ENCODE results near the gene TBC1D7.
"Not testable (repeated sequence)": the region's sequence is repeated elsewhere in the genome, so short reads cannot be mapped to it uniquely, and the experiment has no call there.

The TBC1D7 gene

GRCh38 chr6:13339863-13340630 is 11.7 kb upstream of the TBC1D7 start:
- Histone ChIP-seq H3K9ac (ENCODE audit: low read depth, low read length) (no peak overlapping the region), H3K4me1 (ENCODE audit: control insufficient read depth, insufficient read depth, low read length) (peaks cover 5% of the 10 kb centered on the region; the same call in 1 of the 2 replicates), H3K36me3 (ENCODE audit: control insufficient read depth, insufficient read depth, low read length) (no peaks in the 10 kb centered on the region), H3K9me3 (ENCODE audit: control insufficient read depth, insufficient read depth, low read length) (no peaks in the 10 kb centered on the region), H3K27me3 (ENCODE audit: control insufficient read depth, insufficient read depth, low read length) (no peaks in the 10 kb centered on the region), H3K27ac (ENCODE audit: low read depth, low read length) (no peak overlapping the region), H3K4me3 (ENCODE audit: low read depth, low read length) (no peak overlapping the region)

GRCh38 chr6:13338038-13338437 is 9.7 kb upstream of the TBC1D7 start:
- Histone ChIP-seq H3K27ac (ENCODE audit: low read depth, low read length) (no peak overlapping the region), H3K9me3 (ENCODE audit: control insufficient read depth, insufficient read depth, low read length) (no peaks in the 10 kb centered on the region), H3K36me3 (ENCODE audit: control insufficient read depth, insufficient read depth, low read length) (no peaks in the 10 kb centered on the region), H3K4me1 (ENCODE audit: control insufficient read depth, insufficient read depth, low read length) (peaks cover 5% of the 10 kb centered on the region; the same call in 1 of the 2 replicates), H3K9ac (ENCODE audit: low read depth, low read length) (no peak overlapping the region), H3K4me3 (ENCODE audit: low read depth, low read length) (no peak overlapping the region), H3K27me3 (ENCODE audit: control insufficient read depth, insufficient read depth, low read length) (no peaks in the 10 kb centered on the region)

- no peaks in the 10 kb centered on the region for H3K27me3 ChIP-seq (ENCODE audit: control insufficient read depth, insufficient read depth, low read length)
- H3K4me3 ChIP-seq (ENCODE audit: low read depth, low read length) = no peak overlapping the region
- no peaks in the 10 kb centered on the region for H3K36me3 ChIP-seq (ENCODE audit: control insufficient read depth, insufficient read depth, low read length)
- H3K4me1 ChIP-seq (ENCODE audit: control insufficient read depth, insufficient read depth, low read length) = peaks cover 5% of the 10 kb centered on the region; the same call in 1 of the 2 replicates
- H3K9me3 ChIP-seq (ENCODE audit: control insufficient read depth, insufficient read depth, low read length) = no peaks in the 10 kb centered on the region
- H3K9ac ChIP-seq (ENCODE audit: low read depth, low read length) = no peak overlapping the region
- H3K27ac ChIP-seq (ENCODE audit: low read depth, low read length) = no peak overlapping the region
Measured at GRCh38 chr6:13336553-13336952, 8.2 kb upstream of the TBC1D7 start.

GRCh38 chr6:13334953-13335352 is 6.6 kb upstream of the TBC1D7 start:
- Histone ChIP-seq H3K27me3 (ENCODE audit: control insufficient read depth, insufficient read depth, low read length) (no peaks in the 10 kb centered on the region), H3K4me3 (ENCODE audit: low read depth, low read length) (no peak overlapping the region), H3K36me3 (ENCODE audit: control insufficient read depth, insufficient read depth, low read length) (no peaks in the 10 kb centered on the region), H3K4me1 (ENCODE audit: control insufficient read depth, insufficient read depth, low read length) (peaks cover 5% of the 10 kb centered on the region; the same call in 1 of the 2 replicates), H3K27ac (ENCODE audit: low read depth, low read length) (no peak overlapping the region), H3K9ac (ENCODE audit: low read depth, low read length) (no peak overlapping the region), H3K9me3 (ENCODE audit: control insufficient read depth, insufficient read depth, low read length) (no peaks in the 10 kb centered on the region)

- Histone ChIP-seq H3K27ac (ENCODE audit: low read depth, low read length) (no peak overlapping the region), H3K9me3 (ENCODE audit: control insufficient read depth, insufficient read depth, low read length) (no peaks in the 10 kb centered on the region), H3K4me3 (ENCODE audit: low read depth, low read length) (no peak overlapping the region), H3K27me3 (ENCODE audit: control insufficient read depth, insufficient read depth, low read length) (no peaks in the 10 kb centered on the region), H3K36me3 (ENCODE audit: control insufficient read depth, insufficient read depth, low read length) (no peaks in the 10 kb centered on the region), H3K9ac (ENCODE audit: low read depth, low read length) (no peak overlapping the region; the same call in 1 of the 2 replicates), H3K4me1 (ENCODE audit: control insufficient read depth, insufficient read depth, low read length) (0 out of 2 replicates have a peak, but pooled peaks cover 7% of the 10 kb centered on the region)
Measured at GRCh38 chr6:13332349-13332706, 4.0 kb upstream of the TBC1D7 start.

- Histone ChIP-seq H3K36me3 (ENCODE audit: control insufficient read depth, insufficient read depth, low read length) (no peaks in the 10 kb centered on the region), H3K9me3 (ENCODE audit: control insufficient read depth, insufficient read depth, low read length) (no peaks in the 10 kb centered on the region), H3K27ac (ENCODE audit: low read depth, low read length) (no peak overlapping the region), H3K9ac (ENCODE audit: low read depth, low read length) (no peak overlapping the region; the same call in 1 of the 2 replicates), H3K27me3 (ENCODE audit: control insufficient read depth, insufficient read depth, low read length) (no peaks in the 10 kb centered on the region), H3K4me1 (ENCODE audit: control insufficient read depth, insufficient read depth, low read length) (0 out of 2 replicates have a peak, but pooled peaks cover 7% of the 10 kb centered on the region), H3K4me3 (ENCODE audit: low read depth, low read length) (no peak overlapping the region)
Measured at GRCh38 chr6:13331516-13332348, 3.4 kb upstream of the TBC1D7 start.

GRCh38 chr6:13328875-13329183 is 492 bp upstream of the TBC1D7 start:
- Histone ChIP-seq H3K27ac (ENCODE audit: low read depth, low read length) (peak overlapping the region; percentile 97), H3K4me3 (ENCODE audit: low read depth, low read length) (peak overlapping the region; percentile 96)

GRCh38 chr6:13327691-13328075 is 654 bp downstream of the TBC1D7 start:
- Histone ChIP-seq H3K27me3 (ENCODE audit: control insufficient read depth, insufficient read depth, low read length) (no peaks in the 10 kb centered on the region), H3K4me3 (ENCODE audit: low read depth, low read length) (peak overlapping the region; percentile 96), H3K9ac (ENCODE audit: low read depth, low read length) (peak overlapping the region; percentile 73), H3K4me1 (ENCODE audit: control insufficient read depth, insufficient read depth, low read length) (0 out of 2 replicates have a peak, but pooled peaks cover 7% of the 10 kb centered on the region), H3K9me3 (ENCODE audit: control insufficient read depth, insufficient read depth, low read length) (no peaks in the 10 kb centered on the region), H3K36me3 (ENCODE audit: control insufficient read depth, insufficient read depth, low read length) (peaks cover 34% of the 10 kb centered on the region), H3K27ac (ENCODE audit: low read depth, low read length) (peak overlapping the region; percentile 97)

More at GRCh38 chr6:13328875-13329183, 492 bp upstream of the TBC1D7 start:
- Histone ChIP-seq H3K9ac (ENCODE audit: low read depth, low read length) (peak overlapping the region; percentile 69), H3K4me1 (ENCODE audit: control insufficient read depth, insufficient read depth, low read length) (0 out of 2 replicates have a peak, but pooled peaks cover 7% of the 10 kb centered on the region), H3K36me3 (ENCODE audit: control insufficient read depth, insufficient read depth, low read length) (peaks cover 25% of the 10 kb centered on the region), H3K27me3 (ENCODE audit: control insufficient read depth, insufficient read depth, low read length) (no peaks in the 10 kb centered on the region), H3K9me3 (ENCODE audit: control insufficient read depth, insufficient read depth, low read length) (no peaks in the 10 kb centered on the region)

- H3K27me3 ChIP-seq (ENCODE audit: control insufficient read depth, insufficient read depth, low read length); H3K9me3 ChIP-seq (ENCODE audit: control insufficient read depth, insufficient read depth, low read length); H3K4me3 ChIP-seq (ENCODE audit: low read depth, low read length); H3K27ac ChIP-seq (ENCODE audit: low read depth, low read length); H3K9ac ChIP-seq (ENCODE audit: low read depth, low read length); H3K4me1 ChIP-seq (ENCODE audit: control insufficient read depth, insufficient read depth, low read length): not testable (repeated sequence)
- H3K36me3 ChIP-seq (ENCODE audit: control insufficient read depth, insufficient read depth, low read length) = peaks cover 49% of the 10 kb centered on the region
Measured at GRCh38 chr6:13326031-13326586, 2.2 kb downstream of the TBC1D7 start.

GRCh38 chr6:13319891-13320564 is 8.3 kb downstream of the TBC1D7 start:
- H3K36me3 ChIP-seq (ENCODE audit: control insufficient read depth, insufficient read depth, low read length) = peaks cover 96% of the 10 kb centered on the region
- no peak overlapping the region for H3K27ac ChIP-seq (ENCODE audit: low read depth, low read length)
- H3K4me3 ChIP-seq (ENCODE audit: low read depth, low read length) = no peak overlapping the region
- no peak overlapping the region for H3K9ac ChIP-seq (ENCODE audit: low read depth, low read length)
- no peaks in the 10 kb centered on the region for H3K27me3 ChIP-seq (ENCODE audit: control insufficient read depth, insufficient read depth, low read length)
- H3K9me3 ChIP-seq (ENCODE audit: control insufficient read depth, insufficient read depth, low read length) = no peaks in the 10 kb centered on the region
- H3K4me1 ChIP-seq (ENCODE audit: control insufficient read depth, insufficient read depth, low read length) = no peaks in the 10 kb centered on the region
